Calu3 (cell line): ENCODE results near the gene SART1. TPM values are rescaled to one million over a fixed set of nuclear protein-coding genes. Genes with fewer than 3 reads are reported as not detected.

Source experiments
- BruUV-seq: library from RNA; stranded (reverse); fragments of 400-500 nt; replicated peaks from 2 replicates; lab custom pipeline; 2021; lab: Mats Ljungman, UMichigan
- CTCF ChIA-PET: fragments of 300-600 bp; sonication (Branson Sonifier 250); formaldehyde crosslinking; loops from one replicate; lab custom pipeline; 2022; ENCODE audit warnings: antibody characterized with exemption; lab: Charles Lee
- DNase-seq: peaks from one replicate; pipeline ENCODE4 v3.0.0; 2022
- H3K27ac Mint-ChIP-seq: one replicate; pipeline ENCODE4 v1.8.0; 2022; ENCODE audit warnings: mixed read lengths; ENCODE audit not compliant: unreplicated experiment
- H3K27me3 Mint-ChIP-seq: one replicate; pipeline ENCODE4 v1.8.0; 2022; ENCODE audit warnings: mixed read lengths; ENCODE audit not compliant: unreplicated experiment
- H3K36me3 Mint-ChIP-seq: one replicate; pipeline ENCODE4 v1.8.0; 2022; ENCODE audit warnings: mild to moderate bottlenecking, moderate library complexity, mixed read lengths; ENCODE audit not compliant: insufficient read depth, unreplicated experiment
- H3K4me1 Mint-ChIP-seq: one replicate; pipeline ENCODE4 v1.8.0; 2022; ENCODE audit warnings: mild to moderate bottlenecking, low read depth, mixed read lengths; ENCODE audit not compliant: unreplicated experiment
- H3K4me3 Mint-ChIP-seq: one replicate; pipeline ENCODE4 v1.8.0; 2022; ENCODE audit warnings: mild to moderate bottlenecking, low read depth, moderate library complexity, mixed read lengths; ENCODE audit not compliant: unreplicated experiment
- H3K9me3 Mint-ChIP-seq: one replicate; pipeline ENCODE4 v1.8.0; 2022; ENCODE audit warnings: low read depth, mixed read lengths; ENCODE audit not compliant: unreplicated experiment
- intact Hi-C: fragments of 100-400 bp; cut with micrococcal nuclease; formaldehyde crosslinking; loops from one replicate; pipeline ENCODE4 v1.10.0; 2022; ENCODE audit not compliant: unreplicated experiment
- total RNA-seq: library from RNA; stranded (reverse); gene quantifications from 2 replicates; pipeline ENCODE4 v1.2.3, GENCODE V29; 2022
- TF ChIP-seq, protein P1 (sequence below): fragments of 200-600 bp; IDR thresholded peaks from one replicate; pipeline ENCODE4 v1.8.0; 2022; ENCODE audit warnings: antibody characterized with exemption; ENCODE audit not compliant: unreplicated experiment

Gene SART1
- total RNA-seq, 1 experiment from 2014 or later: 47.2 TPM

DNA sequence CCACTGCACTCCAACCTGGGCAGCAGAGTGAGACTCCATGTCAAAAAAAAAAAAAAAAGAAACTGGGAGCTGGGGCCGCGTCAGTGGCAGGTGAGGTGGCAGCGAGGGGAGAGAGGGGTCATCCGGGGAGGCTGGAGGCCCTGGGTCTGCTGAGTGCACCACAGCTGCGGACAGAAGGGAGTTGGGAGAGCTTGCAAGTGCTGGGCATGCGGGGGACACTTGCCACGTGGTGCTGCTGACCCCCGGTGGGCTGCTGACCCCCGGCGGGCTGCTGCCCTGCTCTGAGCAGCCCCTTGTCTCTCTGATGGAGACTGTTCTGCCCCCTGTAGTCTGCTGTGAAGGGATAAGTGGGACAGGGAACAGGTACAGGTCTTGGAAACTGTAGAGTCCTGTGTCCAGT is 39.7 kb upstream of the SART1 start:
- H3K9me3 Mint-ChIP-seq: no peaks in the 10 kb centered on the region
- no peak overlapping the region for H3K4me3 Mint-ChIP-seq
- CTCF ChIA-PET: interaction anchor here (0.6 kb wide), 1 partner anchor 22 kb away, joined by 3 read pairs; no protein-coding TSS in a partner anchor

DNA sequence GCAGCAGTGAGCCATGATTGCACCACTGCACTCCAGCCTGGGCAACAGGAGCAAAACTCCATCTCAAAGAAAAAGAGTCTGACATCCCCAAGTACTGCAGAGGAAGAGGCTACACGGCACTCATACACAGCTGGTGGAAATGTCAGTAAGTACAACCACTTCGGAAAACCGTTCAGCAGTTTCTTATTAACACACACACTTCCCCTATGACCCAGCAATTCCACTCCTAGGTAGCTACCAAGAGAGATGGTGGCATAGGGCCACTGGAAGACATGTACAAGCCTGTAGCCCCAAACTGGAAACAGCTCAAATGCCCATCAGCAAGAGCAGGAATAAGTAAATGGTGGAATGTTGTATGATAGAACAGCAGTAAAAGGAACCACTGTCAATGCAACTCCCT is 39.0 kb upstream of the SART1 start:
- H3K4me3 Mint-ChIP-seq: no peak overlapping the region
- no peak overlapping the region for H3K27ac Mint-ChIP-seq
- peaks cover 8% of the 10 kb centered on the region for H3K4me1 Mint-ChIP-seq
- CTCF ChIA-PET: no interaction called here
- H3K36me3 Mint-ChIP-seq: peaks cover 58% of the 10 kb centered on the region
- TF ChIP-seq, protein P1, sequence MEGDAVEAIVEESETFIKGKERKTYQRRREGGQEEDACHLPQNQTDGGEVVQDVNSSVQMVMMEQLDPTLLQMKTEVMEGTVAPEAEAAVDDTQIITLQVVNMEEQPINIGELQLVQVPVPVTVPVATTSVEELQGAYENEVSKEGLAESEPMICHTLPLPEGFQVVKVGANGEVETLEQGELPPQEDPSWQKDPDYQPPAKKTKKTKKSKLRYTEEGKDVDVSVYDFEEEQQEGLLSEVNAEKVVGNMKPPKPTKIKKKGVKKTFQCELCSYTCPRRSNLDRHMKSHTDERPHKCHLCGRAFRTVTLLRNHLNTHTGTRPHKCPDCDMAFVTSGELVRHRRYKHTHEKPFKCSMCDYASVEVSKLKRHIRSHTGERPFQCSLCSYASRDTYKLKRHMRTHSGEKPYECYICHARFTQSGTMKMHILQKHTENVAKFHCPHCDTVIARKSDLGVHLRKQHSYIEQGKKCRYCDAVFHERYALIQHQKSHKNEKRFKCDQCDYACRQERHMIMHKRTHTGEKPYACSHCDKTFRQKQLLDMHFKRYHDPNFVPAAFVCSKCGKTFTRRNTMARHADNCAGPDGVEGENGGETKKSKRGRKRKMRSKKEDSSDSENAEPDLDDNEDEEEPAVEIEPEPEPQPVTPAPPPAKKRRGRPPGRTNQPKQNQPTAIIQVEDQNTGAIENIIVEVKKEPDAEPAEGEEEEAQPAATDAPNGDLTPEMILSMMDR: no peak
- no TSS peak for BruUV-seq
- no peaks in the 10 kb centered on the region for H3K27me3 Mint-ChIP-seq
- intact Hi-C loops: no loop called here
- H3K9me3 Mint-ChIP-seq: no peaks in the 10 kb centered on the region
- DNase-seq: no peak

More for the DNA sequence above, 39.7 kb upstream of the SART1 start:
- peaks cover 58% of the 10 kb centered on the region for H3K36me3 Mint-ChIP-seq
- no peak for DNase-seq
- BruUV-seq: no TSS peak
- H3K27me3 Mint-ChIP-seq: no peaks in the 10 kb centered on the region
- peaks cover 12% of the 10 kb centered on the region for H3K4me1 Mint-ChIP-seq
- TF ChIP-seq, protein P1: no peak
- intact Hi-C loops: no loop called here
- no peak overlapping the region for H3K27ac Mint-ChIP-seq

DNA sequence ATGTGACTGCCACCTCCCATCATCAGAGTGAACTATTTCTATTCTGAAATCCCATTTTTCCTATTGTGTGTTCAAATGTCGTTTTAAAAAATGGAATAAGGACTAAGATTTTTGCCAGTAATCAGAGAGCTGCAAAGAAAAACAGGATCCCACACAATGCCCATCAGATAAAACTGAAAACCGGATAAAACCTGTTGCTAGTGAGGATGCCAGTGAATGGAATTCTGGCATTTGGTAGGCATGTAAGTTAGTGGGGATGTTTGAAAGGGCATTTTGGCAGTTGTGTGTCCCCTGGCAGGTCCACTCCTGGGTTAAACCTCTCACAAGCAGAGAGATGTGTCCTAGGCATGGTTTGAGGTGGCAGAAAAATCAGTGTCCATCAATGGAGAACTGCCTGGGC is 36.1 kb upstream of the SART1 start:
- Mint-ChIP-seq H3K27ac (no peak overlapping the region), H3K4me3 (no peak overlapping the region), H3K9me3 (no peaks in the 10 kb centered on the region), H3K27me3 (no peaks in the 10 kb centered on the region), H3K4me1 (peaks cover 4% of the 10 kb centered on the region), H3K36me3 (peaks cover 41% of the 10 kb centered on the region)
- TF ChIP-seq, protein P1: no peak
- CTCF ChIA-PET: no interaction called here
- no TSS peak for BruUV-seq
- intact Hi-C loops: no loop called here
- no peak for DNase-seq

DNA sequence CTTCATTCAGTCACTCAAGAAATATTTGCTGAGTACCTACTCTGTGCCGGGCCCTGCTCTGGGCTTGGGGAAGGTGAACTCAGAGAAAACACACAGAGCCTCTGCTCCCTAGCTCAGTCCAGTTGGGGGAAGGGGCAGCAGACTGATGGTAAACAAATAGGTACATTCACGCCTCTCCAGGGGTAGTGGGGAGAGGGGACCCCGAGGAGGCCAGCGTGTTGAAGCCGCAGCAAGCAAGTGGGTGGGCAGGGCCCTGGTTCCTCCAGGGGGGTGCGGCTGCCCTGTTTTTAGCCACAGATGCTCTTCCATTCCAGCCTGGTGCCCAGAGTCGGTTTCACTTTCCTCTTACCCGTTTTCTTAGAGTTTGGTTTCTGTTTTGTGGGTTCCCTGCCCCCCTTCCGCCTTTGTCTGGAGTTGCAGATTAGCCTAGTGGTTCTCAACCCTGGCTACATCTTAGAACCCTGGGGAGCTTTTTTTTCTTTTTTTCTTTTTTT is 33.6 kb upstream of the SART1 start:
- TF ChIP-seq, protein P1: no peak
- Mint-ChIP-seq H3K4me1 (no peaks in the 10 kb centered on the region), H3K27ac (no peak overlapping the region), H3K9me3 (no peaks in the 10 kb centered on the region), H3K36me3 (peaks cover 30% of the 10 kb centered on the region), H3K27me3 (no peaks in the 10 kb centered on the region), H3K4me3 (no peak overlapping the region)
- intact Hi-C loops: no loop called here
- BruUV-seq: no TSS peak
- DNase-seq: no peak
- CTCF ChIA-PET: no interaction called here
